ENCODE measurements around the gene PHF2. TPM values are rescaled to one million over a fixed set of nuclear protein-coding genes. Genes with fewer than 3 reads are reported as not detected.

The PHF2 gene
- total and polyA plus RNA-seq, 7 donors: 10.9 to 31.9 (median 21.4) TPM

DNA sequence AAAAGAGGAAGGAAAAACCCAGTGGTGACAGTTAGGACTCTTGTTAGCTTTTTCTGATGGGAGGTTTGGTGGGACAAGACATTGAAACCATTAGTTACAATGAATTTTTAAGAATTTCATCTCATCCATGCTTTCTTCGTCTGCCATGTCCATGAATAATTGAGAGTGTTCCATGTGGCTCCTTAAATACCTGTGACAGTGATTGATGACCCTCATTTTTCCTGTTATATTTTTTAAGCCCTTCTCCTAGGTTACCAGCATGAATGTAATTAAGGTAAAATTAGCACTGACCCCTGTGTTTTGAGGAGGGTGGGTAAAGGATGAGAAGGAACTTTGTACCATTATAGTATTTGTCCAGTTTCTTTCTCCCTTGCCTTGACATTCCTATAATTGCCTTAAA is 23.5 kb upstream of the PHF2 start:
- no peak overlapping the region for H3K27ac ChIP-seq
- peaks cover 0 to 15% (median 8%) of the 10 kb centered on the region in 4 donors for H3K4me1 ChIP-seq
- intact Hi-C loops (cut with DNase I): no loop called here
- TF ChIP-seq, protein P1, sequence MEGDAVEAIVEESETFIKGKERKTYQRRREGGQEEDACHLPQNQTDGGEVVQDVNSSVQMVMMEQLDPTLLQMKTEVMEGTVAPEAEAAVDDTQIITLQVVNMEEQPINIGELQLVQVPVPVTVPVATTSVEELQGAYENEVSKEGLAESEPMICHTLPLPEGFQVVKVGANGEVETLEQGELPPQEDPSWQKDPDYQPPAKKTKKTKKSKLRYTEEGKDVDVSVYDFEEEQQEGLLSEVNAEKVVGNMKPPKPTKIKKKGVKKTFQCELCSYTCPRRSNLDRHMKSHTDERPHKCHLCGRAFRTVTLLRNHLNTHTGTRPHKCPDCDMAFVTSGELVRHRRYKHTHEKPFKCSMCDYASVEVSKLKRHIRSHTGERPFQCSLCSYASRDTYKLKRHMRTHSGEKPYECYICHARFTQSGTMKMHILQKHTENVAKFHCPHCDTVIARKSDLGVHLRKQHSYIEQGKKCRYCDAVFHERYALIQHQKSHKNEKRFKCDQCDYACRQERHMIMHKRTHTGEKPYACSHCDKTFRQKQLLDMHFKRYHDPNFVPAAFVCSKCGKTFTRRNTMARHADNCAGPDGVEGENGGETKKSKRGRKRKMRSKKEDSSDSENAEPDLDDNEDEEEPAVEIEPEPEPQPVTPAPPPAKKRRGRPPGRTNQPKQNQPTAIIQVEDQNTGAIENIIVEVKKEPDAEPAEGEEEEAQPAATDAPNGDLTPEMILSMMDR (IDR thresholded peaks at IDR 0.05): no peak
- TF ChIP-seq POLR2A (IDR thresholded peaks at IDR 0.05) (no peak), EP300 (IDR thresholded peaks at IDR 0.05) (no peak), POLR2AphosphoS5 (IDR thresholded peaks at IDR 0.05) (no peak)
- H3K4me3 ChIP-seq: no peak overlapping the region
- WGBS, 2 donors: 94 to 96% methylated on average over 1 of the region's 1 CpG
- DNase-seq: no peak
- H3K36me3 ChIP-seq: peaks cover 3 to 74% (median 16%) of the 10 kb centered on the region in 4 donors
- H3K9me3 ChIP-seq: no peaks in the 10 kb centered on the region
- H3K27me3 ChIP-seq: no peaks in the 10 kb centered on the region

DNA sequence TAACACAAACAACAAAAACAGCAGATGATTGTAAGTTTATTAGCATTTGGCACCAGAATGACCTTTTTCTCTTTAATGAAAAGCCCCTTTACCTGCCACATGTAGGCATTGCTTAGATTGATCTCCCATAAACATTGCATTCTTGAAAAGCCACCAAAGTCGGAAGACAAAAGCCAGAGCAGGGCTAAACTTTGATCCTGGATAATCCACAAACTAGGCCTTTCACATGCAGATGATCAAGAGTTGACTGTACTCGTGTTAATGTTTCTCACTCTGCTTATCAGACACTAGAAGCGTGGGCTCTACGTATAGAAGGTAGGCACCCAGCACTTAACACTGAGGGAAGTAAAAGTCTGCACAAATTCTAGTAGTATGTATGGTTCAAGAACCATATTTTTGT is 21.0 kb upstream of the PHF2 start:
- peaks cover 16 to 82% (median 30%) of the 10 kb centered on the region in 4 donors for H3K36me3 ChIP-seq
- peaks cover 0 to 15% (median 8%) of the 10 kb centered on the region in 4 donors for H3K4me1 ChIP-seq
- no peak overlapping the region for H3K4me3 ChIP-seq
- no peaks in the 10 kb centered on the region for H3K27me3 ChIP-seq
- TF ChIP-seq POLR2AphosphoS5 (IDR thresholded peaks at IDR 0.05): no peak
- TF ChIP-seq EP300 (IDR thresholded peaks at IDR 0.05): no peak
- TF ChIP-seq, protein P1 (IDR thresholded peaks at IDR 0.05): no peak
- no peak for TF ChIP-seq POLR2A (IDR thresholded peaks at IDR 0.05)
- no peak overlapping the region for H3K27ac ChIP-seq
- no peaks in the 10 kb centered on the region for H3K9me3 ChIP-seq
- DNase-seq: no peak
- intact Hi-C loops (cut with DNase I): no loop called here
- 85 to 86% methylated on average over 4 of the region's 4 CpGs for WGBS, 2 donors

DNA sequence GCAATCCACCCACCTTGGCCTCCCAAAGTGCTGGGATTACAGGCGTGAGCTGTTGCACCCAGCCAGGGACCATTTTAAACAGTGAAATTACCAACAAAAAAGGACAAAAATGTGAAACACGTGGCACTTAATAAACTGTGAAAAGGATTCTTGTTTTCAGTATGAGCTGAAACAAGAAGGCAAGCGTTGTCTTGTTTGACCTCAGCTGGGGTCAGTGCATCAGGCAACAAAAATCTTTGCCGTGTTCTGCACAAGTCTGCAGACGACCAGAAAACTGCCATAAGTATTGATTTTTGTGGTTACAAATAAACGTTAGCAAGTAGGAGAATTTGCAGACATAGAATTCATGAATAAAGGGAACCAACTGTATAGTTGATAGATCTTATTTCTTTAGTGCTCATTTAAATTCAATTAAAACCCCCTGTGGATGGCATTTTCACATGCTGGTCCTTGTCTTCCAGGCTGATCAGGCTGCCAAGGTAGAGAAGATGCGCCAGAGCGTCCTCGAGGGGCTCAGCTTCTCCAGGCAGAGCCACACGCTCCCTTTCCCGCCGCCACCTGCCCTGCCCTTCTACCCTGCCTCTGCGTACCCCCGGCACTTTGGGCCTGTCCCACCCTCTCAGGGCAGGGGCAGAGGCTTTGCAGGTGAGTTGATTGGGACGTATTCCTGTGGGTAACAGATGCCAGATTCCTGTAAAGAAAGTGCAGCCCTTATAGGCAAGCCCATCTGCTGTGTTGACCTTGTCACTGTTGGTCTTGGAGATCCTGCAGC is 18.8 kb upstream of the PHF2 start:
- no peak overlapping the region for H3K27ac ChIP-seq
- peaks cover 26 to 82% (median 35%) of the 10 kb centered on the region in 4 donors for H3K36me3 ChIP-seq

DNA sequence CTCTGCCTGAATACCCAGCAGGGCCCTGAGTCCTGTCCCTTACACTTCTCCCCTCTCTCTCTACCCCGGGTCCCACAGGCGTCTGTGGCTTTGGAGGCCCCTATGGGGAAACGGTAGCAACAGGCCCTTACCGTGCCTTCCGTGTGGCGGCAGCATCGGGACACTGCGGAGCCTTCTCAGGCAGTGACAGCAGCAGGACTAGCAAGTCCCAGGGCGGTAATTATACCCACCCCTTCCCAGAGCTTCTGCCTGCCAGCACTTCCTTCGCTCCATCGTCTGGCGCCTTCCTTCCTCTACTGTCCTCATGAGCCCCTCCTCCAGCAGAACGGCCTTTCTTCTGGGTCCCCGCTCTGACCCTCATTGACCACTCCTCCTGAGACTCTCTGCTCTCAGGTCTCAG is 17.9 kb upstream of the PHF2 start:
- Histone ChIP-seq H3K27me3 (no peaks in the 10 kb centered on the region), H3K9me3 (no peaks in the 10 kb centered on the region), H3K27ac (no peak overlapping the region), H3K4me3 (no peak overlapping the region), H3K36me3 (peaks cover 29 to 87% (median 39%) of the 10 kb centered on the region in 4 donors), H3K4me1 (peaks cover 0 to 15% (median 8%) of the 10 kb centered on the region in 4 donors)
- no peak for TF ChIP-seq POLR2AphosphoS5 (IDR thresholded peaks at IDR 0.05)
- no peak for TF ChIP-seq POLR2A (IDR thresholded peaks at IDR 0.05)
- TF ChIP-seq, protein P1 (IDR thresholded peaks at IDR 0.05): no peak
- TF ChIP-seq EP300 (IDR thresholded peaks at IDR 0.05): no peak
- 93% methylated on average over 14 of the region's 14 CpGs for WGBS, 2 donors
- intact Hi-C loops (cut with DNase I): no loop called here
- no peak for DNase-seq

More for the DNA sequence above, 18.8 kb upstream of the PHF2 start:
- no peak for TF ChIP-seq POLR2AphosphoS5 (IDR thresholded peaks at IDR 0.05)
- no peak for TF ChIP-seq POLR2A (IDR thresholded peaks at IDR 0.05)
- TF ChIP-seq, protein P1 (IDR thresholded peaks at IDR 0.05): no peak
- no peak for TF ChIP-seq EP300 (IDR thresholded peaks at IDR 0.05)
- intact Hi-C loops (cut with DNase I): no loop called here
- Histone ChIP-seq H3K9me3 (no peaks in the 10 kb centered on the region), H3K4me1 (peaks cover 0 to 15% (median 8%) of the 10 kb centered on the region in 4 donors), H3K27me3 (no peaks in the 10 kb centered on the region), H3K4me3 (no peak overlapping the region)
- WGBS, 2 donors: 93 to 94% methylated on average over 15 of the region's 15 CpGs
- no peak for DNase-seq

Measured in sigmoid colon (tissue), 7 donors.